SIG-M5 treated with dmso at 0.1 percent for 504 hours (cell line): ENCODE results near the gene IGFL3.
A peak's percentile ranks its signal among the peaks of the same experiment; 100 is the strongest.
"Not testable (repeated sequence)": the region's sequence is repeated elsewhere in the genome, so short reads cannot be mapped to it uniquely, and the experiment has no call there.

Source experiments
- DNase-seq: peaks from one replicate; lab custom pipeline; 2025; ENCODE audit not compliant: unreplicated experiment; lab: John Stamatoyannopoulos, UW

IGFL3 gene

DNA sequence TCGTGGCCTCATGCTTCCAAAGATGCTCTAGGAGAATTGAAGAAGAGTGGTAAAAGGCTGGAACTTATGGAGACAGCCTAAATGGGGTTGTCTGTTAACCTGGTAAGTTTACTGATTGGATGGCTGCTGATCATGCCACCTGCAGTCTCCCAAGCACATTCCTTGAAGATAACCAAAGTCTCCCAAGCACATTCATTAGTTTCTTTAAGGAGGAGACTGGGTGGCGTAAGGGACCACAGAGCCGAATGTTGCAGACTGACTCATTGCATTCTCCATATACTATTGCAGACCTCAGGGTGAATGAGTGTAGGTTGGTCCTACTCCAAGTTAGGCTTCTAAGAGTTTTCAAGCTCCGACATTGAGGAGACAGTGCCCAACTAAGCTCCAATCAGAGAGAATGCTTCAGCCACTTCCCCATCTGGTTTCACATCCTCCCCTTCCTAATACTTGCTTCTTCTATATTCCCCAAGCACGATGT is at the start of gene IGFL3:
Gene IGFL3 (minus strand): TSS at position 51 of the 478 bp plus-strand sequence. CDS start 39 bp downstream, at position 12.
- DNase-seq = peak; percentile 80

DNA sequence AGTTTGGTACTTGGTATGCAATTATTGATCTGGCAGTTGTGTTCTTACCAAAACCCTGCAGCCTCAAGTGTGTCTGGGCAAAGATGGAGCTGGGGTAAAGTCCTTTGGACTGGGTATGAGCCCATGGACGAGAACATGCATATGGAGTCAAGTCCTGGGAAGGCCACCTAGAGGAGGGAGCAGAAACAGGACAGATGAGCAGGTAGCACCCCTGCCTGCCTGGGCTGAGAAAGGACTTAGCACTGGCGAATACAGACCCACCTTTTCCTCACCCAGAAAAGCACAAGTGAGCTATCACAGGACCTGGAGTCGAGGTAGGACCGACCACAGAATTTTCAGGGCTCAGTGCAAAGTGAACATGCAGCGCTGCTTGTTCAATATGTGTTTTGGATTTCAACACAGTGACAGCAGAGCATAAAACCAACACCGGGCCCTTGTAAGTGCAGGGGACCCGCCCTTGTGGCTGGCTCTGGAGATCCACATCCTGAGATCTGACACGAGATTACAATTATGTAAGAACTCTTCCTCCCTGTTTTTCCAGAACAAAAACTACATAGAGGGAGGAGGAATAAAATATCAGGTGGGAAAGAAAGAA is 49.5 kb upstream of the IGFL3 start:
- peak; percentile 40 for DNase-seq

DNA sequence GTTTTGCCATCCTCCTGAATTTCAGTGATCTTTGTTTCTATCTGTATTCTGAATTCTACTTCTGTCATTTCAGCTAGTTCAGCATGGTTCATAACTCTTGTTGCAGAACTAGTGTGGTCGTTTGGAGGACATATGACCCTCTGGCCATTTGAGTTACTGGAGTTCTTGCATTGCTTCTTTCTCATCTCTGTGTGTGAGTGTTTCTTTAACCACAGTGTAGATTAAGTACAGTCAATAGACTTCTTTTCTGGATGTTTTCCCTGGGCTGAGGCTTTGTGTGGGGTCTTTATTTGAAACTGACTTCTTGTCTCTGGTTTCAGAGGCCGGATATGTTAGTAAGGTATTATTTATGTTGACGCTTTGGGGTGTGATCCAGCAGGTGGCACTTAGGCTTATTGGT is 38.2 kb upstream of the IGFL3 start:
- no peak for DNase-seq

DNA sequence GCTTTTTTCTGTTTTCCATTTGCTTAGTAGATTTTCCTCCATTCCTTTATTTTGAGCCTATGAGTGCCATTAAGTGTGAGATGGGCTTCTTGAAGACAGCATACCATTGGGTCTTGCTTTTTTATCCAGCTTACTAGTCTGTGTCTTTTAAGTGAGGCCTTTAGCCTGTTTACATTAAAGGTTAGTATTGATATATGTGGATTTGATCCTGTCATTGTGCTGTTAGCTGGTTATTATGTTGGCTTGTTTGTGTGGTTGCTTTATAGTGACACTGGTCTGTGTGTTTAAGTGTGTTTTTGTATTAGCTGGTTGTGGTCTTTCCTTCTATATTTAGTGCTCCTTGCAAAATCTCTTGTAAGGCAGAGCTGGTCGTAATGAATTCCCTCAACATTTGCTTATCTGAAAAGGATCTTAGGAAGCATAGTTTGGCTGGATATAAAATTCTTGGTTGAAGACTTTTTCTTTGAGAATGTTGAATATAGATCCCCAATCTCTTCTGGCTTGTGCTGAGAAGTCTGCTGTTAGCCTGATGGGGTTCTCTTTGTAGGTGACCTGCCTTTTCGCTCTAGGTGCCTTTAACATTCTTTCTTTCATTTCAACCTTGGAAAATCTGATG is 37.3 kb upstream of the IGFL3 start:
- DNase-seq = not testable (repeated sequence)

DNA sequence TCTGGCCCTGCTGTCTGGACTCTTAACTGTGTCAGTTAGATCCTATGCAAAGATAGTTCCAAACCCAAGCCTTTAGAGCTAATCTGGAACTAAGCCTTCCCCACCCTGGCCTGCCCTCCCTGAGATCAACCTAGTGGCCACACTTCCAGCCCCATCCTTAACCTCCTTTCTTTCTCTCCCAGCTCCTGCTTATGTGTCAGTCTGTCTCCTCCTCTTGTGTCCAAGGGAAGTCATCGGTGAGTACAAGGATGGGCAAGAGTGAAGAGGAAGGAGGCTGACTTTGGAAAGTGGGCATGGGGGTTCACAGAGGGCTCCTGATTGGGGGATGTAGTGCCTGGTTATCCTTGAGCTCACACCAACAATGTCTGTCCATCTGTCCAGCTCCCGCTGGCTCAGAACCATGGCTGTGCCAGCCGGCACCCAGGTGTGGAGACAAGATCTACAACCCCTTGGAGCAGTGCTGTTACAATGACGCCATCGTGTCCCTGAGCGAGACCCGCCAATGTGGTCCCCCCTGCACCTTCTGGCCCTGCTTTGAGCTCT is 35.8 kb upstream of the IGFL3 start:
- DNase-seq = no peak

DNA sequence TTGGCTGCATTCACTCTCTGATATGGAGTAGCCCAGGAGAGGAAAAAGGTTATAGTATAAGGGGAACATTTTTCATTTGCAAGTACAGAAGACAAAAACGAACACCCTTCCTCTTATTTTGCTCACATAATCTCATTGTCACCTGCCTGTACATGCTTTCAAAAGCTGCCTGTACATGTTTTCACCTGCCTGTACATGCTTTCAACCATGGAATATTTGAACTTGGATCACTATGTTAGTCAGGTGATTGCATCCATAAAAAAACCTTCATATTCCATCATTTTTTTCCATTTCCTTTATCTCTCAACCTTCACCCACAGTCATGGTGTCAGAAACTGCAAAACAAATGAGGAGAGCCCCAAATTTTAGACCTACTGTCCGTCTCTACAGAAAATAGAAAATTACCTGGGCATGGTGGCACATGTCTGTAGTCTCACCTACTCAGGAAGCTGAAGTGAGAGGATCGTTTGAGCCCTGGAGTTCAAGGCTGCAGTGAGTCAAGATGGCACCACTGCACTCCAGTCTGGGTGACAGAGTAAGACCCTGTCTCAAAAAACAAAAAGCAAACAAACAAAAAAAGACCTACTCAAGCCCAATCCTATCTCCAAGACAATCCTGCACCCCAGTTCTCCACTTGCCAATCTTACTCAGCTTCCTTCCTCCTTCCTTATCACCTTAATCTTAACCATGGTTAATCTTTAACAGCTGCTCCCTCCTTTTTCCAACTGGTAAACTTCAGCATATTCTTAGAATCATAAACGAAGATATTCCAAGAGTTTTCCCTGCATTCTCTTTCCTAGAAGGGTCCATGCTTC is 35.1 kb upstream of the IGFL3 start:
- no peak for DNase-seq

DNA sequence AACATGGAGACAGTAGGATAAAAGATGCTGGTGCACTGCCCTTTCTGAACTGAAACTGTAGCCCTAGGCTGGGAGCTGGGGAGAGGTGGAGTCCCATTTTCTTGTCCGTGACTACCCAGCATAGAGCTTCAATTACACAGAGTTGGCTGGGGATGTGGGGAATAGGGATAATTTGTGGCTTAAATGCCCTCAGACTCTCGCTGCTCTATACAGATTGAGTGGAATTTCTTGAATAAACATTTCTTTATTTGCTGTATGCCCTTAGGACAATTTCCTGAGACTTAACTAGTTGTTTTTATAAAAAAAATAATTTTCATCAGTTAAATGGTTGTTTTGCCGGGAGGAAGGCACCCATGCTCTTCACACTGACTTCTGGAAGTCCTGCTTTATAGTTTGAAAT is 30.7 kb upstream of the IGFL3 start:
- DNase-seq = no peak

DNA sequence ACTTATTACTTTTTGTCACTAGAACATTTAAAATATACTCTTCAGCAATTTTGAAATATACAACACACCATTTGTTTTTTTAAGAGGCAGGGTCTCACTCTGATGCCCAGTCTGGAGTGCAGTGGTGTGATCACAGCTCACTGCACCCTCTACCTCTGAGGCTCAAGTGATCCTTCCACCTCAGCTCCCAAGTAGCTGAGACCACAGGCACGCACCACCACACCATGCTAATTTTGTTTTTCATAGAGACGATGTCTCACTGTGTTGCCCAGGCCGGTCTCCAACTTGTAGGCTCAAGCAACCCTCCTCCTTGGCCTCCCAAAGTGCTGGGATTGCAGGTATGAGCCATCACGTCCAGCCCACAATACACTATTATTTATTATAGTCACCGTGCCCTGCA is 26.1 kb upstream of the IGFL3 start:
- DNase-seq = no peak

DNA sequence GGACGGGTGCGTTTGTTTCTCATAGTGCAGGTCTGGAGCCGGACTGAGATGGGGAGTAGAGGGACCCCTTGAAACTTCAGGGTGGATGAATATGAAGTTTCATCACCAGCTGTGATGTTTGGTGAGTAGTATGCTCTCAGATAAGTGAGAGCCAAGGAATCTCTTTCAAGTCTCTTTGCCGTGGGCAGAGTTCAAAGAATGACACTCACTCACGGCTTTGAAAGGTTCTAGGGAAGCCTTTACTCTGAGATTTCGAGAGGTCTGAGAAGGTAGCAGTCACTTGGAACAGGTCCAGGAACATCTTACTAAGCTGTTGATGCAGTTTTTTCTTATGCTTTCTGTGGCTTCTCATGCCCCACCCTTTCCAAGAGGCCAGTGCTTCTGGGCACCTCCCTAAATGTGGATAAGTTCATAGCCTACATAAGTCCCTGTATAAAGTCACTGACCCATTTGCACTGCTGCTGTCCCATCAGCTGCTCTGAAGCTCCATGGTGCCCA is 23.4 kb upstream of the IGFL3 start, which contains the start of gene IGFL2:
Gene IGFL2 (plus strand): TSS at position 448 of the 498 bp plus-strand sequence. CDS start 41 bp downstream, at position 489.
- no peak for DNase-seq

DNA sequence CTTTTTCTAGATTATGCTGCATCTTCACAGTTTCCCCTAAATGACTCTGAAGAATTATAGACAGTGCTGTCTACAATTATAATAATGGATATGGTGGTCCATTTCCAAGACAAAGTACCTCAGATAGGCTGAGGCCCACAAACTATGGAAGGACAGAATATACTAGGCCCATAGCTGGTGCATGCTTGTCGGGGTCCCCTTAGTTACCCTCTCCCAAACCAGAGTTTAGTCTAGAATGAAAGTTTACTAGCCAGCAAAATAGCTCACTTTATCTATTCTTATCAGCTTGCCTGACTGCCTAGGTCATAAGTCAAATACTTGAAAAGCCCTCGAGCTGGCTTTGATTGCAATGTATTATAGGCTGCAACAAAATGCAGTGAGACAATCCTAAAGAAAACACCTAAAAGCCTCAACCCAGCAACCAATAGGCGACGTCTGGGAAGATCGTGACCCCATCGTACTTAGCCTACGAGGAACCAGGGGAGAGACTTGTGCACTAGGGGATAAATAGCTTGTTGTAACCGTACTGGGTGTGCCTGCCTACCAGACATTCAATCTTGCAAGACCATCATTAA is 22.8 kb upstream of the IGFL3 start:
- DNase-seq = no peak

DNA sequence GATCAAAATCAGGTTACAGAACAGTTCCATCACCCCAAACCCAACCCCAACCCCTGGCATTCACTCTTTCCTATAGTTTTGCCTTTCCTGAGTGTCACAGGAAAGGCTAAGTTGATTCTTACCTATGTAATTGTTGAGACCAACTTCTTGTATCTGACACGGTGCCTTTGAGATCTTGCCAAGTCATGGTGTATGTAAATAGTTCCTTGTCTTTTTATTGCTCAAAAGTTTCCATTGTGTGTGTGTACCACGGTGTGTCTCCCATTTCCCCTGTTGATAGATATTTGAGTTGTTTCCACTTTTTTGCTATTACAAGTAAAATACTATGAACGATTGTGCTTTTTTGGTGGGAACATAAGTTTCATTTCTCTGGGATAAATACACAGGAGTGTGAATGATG is 20.3 kb upstream of the IGFL3 start:
- no peak for DNase-seq

DNA sequence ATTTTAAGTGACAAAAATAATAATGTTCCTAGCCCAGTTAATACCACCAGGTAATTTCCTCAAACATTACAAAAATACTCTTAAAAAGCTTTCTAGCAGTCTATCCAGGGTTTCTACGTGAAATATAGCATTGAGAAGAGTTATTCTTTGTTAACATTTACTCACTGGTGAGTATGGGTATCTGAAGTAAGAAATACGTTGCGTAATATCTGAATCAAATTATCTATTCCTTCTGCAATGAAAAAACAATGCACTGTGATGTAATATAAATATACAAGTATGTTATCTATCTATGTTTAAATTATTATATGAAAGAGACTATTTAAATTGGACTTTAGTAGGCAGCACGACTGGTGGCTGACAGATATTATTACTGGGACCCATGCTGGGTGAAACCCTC is 17.8 kb upstream of the IGFL3 start:
- no peak for DNase-seq

DNA sequence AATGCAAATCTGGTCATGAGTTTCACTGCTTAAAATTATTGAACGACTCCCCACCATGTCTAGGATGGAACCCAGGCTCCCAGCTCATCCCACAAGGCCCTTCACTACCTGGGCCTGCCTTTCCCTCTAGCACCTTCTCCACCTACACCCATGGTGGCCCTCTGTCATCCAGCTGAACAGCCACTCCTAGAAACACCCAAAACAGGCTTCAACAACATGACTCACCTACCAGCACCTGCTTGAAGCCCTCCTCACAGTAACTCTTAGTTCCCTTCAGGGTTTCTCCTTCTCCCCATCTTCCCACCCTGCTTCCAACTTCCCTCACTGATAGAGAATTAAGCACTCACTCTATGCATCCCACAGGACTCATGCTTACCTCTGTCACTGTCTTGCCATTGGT is 16.9 kb upstream of the IGFL3 start:
- no peak for DNase-seq

DNA sequence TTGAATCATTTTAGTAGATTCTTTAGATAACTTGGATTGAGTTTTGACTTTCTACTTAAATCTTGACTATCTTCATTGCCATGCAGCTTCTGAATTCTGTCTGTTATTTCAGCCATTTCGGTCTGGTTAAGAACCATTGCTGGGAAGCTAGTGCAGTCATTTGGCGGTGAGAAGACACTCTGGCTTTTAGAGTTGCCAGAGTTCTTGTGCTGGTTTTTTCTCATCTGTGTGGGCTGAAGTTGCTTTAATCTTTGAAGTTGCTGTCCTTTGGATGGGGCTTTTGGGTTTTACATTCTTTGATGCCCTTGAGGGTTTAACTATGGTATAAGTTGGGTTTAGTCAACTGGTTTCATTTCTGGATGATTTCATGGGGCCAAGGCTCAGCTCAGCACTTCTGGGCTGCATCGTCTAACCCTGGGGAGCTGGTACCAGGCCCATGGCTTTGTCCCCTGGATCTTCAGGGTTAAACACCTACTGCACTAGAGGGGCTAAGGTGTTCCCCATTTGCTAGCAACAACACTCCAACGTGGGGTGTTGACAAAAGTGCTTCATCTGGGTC is 13.5 kb upstream of the IGFL3 start:
- DNase-seq = no peak

DNA sequence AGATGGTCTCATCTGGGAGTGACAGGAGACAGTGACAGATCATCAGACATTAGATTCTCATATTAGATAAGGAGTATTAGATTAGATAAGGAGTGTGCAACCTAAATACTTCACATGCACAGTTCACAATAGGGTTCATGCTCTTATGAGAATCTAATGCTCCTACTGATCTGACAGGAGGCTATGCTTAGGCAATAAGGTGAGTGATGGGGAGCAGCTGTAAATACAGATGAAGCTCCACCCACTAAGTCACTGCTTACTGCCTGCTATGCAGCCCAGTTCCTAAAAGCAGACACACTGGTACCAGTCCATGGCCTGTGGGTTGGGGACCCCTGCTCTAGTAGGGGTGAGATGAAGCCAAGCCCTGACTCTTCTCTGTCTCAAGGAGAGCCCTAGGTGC is 10.0 kb upstream of the IGFL3 start:
- DNase-seq = peak; percentile 36

DNA sequence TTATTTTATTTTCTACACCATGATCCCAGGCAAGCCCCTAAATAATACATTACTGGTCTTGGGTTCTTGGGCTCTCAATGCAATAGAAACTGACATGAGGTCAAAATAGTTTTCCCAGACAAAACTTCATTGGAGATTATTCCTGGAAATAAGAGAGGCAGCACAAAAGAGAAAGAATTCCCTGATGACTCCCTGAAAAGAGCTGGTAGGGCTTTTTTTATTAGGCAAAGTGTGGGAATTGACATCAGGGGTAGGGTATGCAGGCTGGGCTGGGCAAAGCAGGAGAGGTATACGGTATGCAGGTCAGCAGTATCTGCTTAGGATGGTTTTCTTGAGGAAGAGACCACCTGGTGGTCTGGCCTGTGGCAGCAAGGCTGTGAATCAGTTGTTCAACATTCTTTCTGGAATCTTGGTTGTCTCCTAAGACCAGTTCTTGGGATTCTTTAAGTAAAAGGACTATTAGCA is 9.3 kb upstream of the IGFL3 start:
- DNase-seq = no peak

DNA sequence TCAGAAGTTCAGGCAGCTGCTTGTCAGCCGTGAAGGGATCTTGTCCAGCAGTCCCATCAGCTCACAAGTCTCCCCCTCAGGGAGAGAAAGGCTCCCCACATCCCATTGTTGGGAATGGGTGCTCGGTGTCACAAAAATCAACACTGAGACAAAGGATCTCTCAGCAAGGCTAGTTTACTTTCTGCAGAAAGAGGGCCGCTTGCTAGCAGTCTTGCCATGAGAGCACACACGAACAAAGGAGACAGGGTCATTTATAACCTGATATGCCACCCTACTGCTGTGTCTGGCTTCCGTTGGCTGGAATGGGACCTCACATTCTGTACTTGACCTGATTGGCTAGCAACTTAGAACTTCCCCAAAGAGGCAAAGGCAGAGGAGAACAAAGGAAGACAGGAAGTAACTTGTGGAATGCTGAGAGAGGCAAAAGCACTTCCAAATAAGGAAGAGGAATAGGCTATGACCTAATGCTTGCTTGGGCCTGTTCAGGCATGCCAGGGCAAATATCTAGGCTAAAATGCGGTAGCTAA is 8.7 kb upstream of the IGFL3 start:
- peak; percentile 92 for DNase-seq

DNA sequence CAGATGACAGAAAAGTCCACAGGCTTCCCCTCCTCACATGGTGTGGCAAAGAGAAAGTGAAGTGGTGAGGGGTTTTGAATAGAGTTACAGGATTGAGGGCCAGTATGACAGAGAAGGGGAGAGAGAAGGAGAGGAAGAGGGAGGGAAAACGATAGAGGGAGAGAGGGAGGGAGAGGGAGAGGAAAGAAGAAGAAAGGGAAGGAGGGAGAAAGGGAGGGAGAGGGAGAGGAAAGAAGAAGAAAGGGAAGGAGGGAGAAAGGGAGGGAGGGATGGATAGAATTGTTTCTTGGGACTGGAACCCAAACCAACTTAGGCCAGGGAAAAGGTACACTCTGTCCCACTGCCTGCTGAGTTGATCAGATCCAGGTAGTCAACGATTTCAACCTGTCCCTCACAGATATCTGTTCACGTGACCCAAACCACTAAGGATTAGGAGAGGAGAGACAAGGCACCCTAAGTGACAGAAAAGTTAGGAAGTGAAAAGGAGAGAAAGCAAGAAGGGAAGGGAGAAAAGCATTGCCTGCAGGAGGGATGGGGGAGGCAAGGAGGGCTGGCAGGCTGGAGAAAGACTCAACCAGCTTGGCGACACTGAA is 8.1 kb upstream of the IGFL3 start:
- DNase-seq = no peak

DNA sequence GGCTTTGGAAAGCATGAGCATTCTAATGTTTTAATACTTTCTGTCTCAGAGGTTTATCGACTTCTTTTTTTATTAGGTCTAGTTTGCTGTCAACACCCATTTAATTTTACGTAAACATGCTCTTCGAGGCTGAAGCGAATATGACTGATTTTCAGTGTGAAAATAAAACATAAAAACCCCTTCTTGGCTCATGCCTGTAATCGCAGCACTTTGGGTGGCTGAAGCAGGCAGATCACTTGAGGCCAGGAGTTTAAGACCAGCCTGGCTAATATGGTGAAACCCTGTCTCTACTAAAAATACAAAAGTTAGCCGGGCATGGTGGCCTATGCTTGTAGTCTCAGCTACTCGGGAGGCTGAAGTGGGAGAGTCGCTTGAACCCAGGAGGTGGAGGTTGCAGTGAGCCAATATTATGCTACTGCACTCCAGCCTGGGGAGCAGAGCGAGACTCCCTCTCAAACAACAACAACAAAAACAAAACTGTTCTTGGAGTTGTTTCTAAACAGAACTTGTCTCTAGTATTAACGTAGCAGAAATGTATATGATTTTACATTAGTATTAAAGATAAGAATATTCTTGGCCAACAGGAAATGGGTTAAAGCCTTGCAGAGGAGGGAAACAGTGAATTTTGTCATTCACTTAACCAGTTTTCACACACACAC is 7.1 kb upstream of the IGFL3 start:
- no peak for DNase-seq
